ENCODE measurements around the gene NPS. TPM values are rescaled to one million over a fixed set of nuclear protein-coding genes. Genes with fewer than 3 reads are reported as not detected.

NPS gene
- total RNA-seq, 1 donor from 2014 or later, result not detected

Other genes starting within 250 kb of the NPS start
- not detected for gene FOXI2, start 187.9 kb downstream of the NPS start, total RNA-seq

Data from occipital lobe (tissue), 1 donor.